HuH-7.5 (cell line): ENCODE results near the gene KRTAP9-6.
"Not testable (repeated sequence)": the region's sequence is repeated elsewhere in the genome, so short reads cannot be mapped to it uniquely, and the experiment has no call there.

ENCODE experiments used
- DNase-seq: peaks from one replicate; pipeline ENCODE4 v3.0.0; 2011; ENCODE audit warnings: low spot score

KRTAP9-6 gene

GRCh38 chr17:41271323-41271722 is 6.1 kb downstream of the KRTAP9-6 start:
- not testable (repeated sequence) for DNase-seq

GRCh38 chr17:41271858-41272257 is 6.7 kb downstream of the KRTAP9-6 start:
- DNase-seq, result no peak

GRCh38 chr17:41275648-41276190 is 10.5 kb downstream of the KRTAP9-6 start, which contains the start of gene KRTAP9-7:
Gene KRTAP9-7, plus strand, starts transcription at chr17:41275698. Its CDS starts 0 bp downstream, at chr17:41275698.
- not testable (repeated sequence) for DNase-seq

- DNase-seq, result no peak
Measured at GRCh38 chr17:41278176-41278955, 13.2 kb downstream of the KRTAP9-6 start.

- DNase-seq, result no peak
Measured at GRCh38 chr17:41284043-41284442, 18.9 kb downstream of the KRTAP9-6 start.

GRCh38 chr17:41284546-41284945 is 19.4 kb downstream of the KRTAP9-6 start:
- DNase-seq, result no peak

- DNase-seq, result no peak
Measured at GRCh38 chr17:41287050-41287449, 21.9 kb downstream of the KRTAP9-6 start.

GRCh38 chr17:41294016-41294415 is 28.8 kb downstream of the KRTAP9-6 start:
- no peak for DNase-seq

- no peak for DNase-seq
Measured at GRCh38 chr17:41296846-41297245, 31.7 kb downstream of the KRTAP9-6 start.

- no peak for DNase-seq
Measured at GRCh38 chr17:41298458-41299135, 33.4 kb downstream of the KRTAP9-6 start.

GRCh38 chr17:41301204-41301790 is 36.1 kb downstream of the KRTAP9-6 start:
- no peak for DNase-seq

GRCh38 chr17:41301916-41302901 is 37.0 kb downstream of the KRTAP9-6 start, which contains the start of gene KRTAP29-1:
Gene KRTAP29-1, minus strand, starts transcription at chr17:41302851. Its CDS starts 0 bp downstream, at chr17:41302851.
- no peak for DNase-seq

- no peak for DNase-seq
Measured at GRCh38 chr17:41302981-41303380, 37.8 kb downstream of the KRTAP9-6 start.

GRCh38 chr17:41304091-41304490 is 38.9 kb downstream of the KRTAP9-6 start:
- DNase-seq, result no peak

- DNase-seq, result no peak
Measured at GRCh38 chr17:41307647-41308046, 42.5 kb downstream of the KRTAP9-6 start.

- no peak for DNase-seq
Measured at GRCh38 chr17:41308251-41308917, 43.2 kb downstream of the KRTAP9-6 start.

- no peak for DNase-seq
Measured at GRCh38 chr17:41308918-41309359, 43.8 kb downstream of the KRTAP9-6 start, which contains the start of gene KRTAP16-1. Gene KRTAP16-1, minus strand, starts transcription at chr17:41309309. Its CDS starts 56 bp downstream, at chr17:41309253.

- DNase-seq, result no peak
Measured at GRCh38 chr17:41311111-41311510, 45.9 kb downstream of the KRTAP9-6 start.

GRCh38 chr17:41315204-41315794 is 50.1 kb downstream of the KRTAP9-6 start, which contains the start of gene KRTAP17-1:
Gene KRTAP17-1, minus strand, starts transcription at chr17:41315710. Its CDS starts 60 bp downstream, at chr17:41315650.
- no peak for DNase-seq
